ENCODE measurements around the gene QRICH2.
"Not testable (repeated sequence)": the region's sequence is repeated elsewhere in the genome, so short reads cannot be mapped to it uniquely, and the experiment has no call there.

QRICH2 gene

GRCh38 chr17:76307299-76307965, 644 bp downstream of the QRICH2 start:
- DNase-seq (ENCODE audit: low read depth), result no peak
- no peak for TF ChIP-seq CTCF (conservative IDR thresholded peaks at IDR 0.05; ENCODE audit: low read length)
- H3K4me3 ChIP-seq (ENCODE audit: low read length), result no peak overlapping the region

GRCh38 chr17:76305135-76305454, 3.0 kb downstream of the QRICH2 start:
- DNase-seq (ENCODE audit: low read depth); H3K4me3 ChIP-seq (ENCODE audit: low read length): not testable (repeated sequence)

- TF ChIP-seq CTCF (conservative IDR thresholded peaks at IDR 0.05; ENCODE audit: low read length), result no peak
- H3K4me3 ChIP-seq (ENCODE audit: low read length), result no peak overlapping the region
- no peak for DNase-seq (ENCODE audit: low read depth)
Measured at GRCh38 chr17:76304226-76305134, 3.6 kb downstream of the QRICH2 start.

GRCh38 chr17:76297436-76297835, 10.6 kb downstream of the QRICH2 start:
- no peak for DNase-seq (ENCODE audit: low read depth)
- TF ChIP-seq CTCF (conservative IDR thresholded peaks at IDR 0.05; ENCODE audit: low read length), result no peak
- no peak overlapping the region for H3K4me3 ChIP-seq (ENCODE audit: low read length)

DNA sequence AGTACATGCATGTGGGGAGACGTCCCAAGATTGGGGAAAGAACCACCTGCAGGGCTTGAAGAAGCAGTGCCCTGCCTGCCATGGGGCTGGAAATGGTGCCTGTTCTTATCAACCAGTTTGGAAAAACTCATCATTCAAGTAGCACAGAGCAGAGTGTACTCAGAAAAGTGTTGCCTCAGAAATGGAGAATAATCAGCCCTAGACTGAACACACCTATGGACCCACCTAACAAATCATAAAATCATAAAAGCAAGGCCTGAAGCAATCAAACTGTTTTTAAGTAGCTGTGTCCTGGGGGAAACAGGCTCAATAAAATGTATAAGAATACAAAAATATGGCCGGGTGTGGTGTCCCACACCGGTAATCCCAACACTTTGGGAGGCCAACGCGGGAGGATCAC, 11.2 kb downstream of the QRICH2 start:
- no peak for TF ChIP-seq CTCF (conservative IDR thresholded peaks at IDR 0.05; ENCODE audit: low read length)
- DNase-seq (ENCODE audit: low read depth), result no peak
- no peak overlapping the region for H3K4me3 ChIP-seq (ENCODE audit: low read length)

DNA sequence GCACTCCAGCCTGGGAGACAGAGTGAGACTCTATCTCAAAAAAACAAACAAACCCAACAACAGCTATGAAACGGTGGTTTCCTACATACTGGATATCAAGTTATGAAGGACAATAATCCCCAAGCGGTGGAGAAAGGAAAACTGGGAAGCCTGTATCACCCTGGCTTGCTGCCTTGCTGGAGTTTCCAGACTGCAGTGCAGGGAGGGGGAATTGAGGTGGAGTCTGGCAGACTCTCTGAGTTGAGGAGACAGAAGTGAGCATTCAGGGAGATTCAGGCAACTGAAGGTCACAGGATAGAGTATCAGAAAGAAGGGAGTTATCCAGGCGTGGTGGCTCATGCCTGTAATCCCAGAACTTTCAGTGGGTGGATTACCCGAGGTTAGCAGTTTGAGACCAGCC, 11.9 kb downstream of the QRICH2 start:
- no peak for TF ChIP-seq CTCF (conservative IDR thresholded peaks at IDR 0.05; ENCODE audit: low read length)
- DNase-seq (ENCODE audit: low read depth), result no peak
- H3K4me3 ChIP-seq (ENCODE audit: low read length), result no peak overlapping the region

DNA sequence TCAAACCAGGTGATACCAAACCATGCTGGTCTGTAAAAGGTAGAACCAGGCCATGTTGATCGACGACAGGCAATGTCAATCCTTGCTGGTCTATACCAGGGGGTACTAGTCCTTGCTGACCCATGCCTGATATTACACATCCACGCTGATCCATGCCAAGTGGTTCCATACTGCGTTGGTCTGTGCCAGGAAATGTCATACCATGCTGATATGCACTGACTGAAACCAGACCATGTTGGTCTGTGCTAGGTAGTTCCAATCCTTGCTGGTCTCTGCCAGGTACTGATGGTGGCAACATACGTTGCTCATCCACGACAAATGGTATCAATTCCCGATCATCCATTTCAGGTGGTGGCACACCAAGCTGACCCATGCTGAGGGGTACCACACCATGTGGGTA, 15.0 kb downstream of the QRICH2 start:
- no peak overlapping the region for H3K4me3 ChIP-seq (ENCODE audit: low read length)
- no peak for DNase-seq (ENCODE audit: low read depth)
- TF ChIP-seq CTCF (conservative IDR thresholded peaks at IDR 0.05; ENCODE audit: low read length), result no peak
